Endothelial cell of umbilical vein (primary cell): ENCODE data around the gene TSPAN18. TPM values are rescaled to one million over a fixed set of nuclear protein-coding genes. Genes with fewer than 3 reads are reported as not detected.

Source experiments
- BruUV-seq: library from RNA; stranded (reverse); fragments of 400-500 nt; replicated peaks from 2 replicates; lab custom pipeline; 2021; lab: Mats Ljungman, UMichigan
- CTCF ChIA-PET: fragments of 300-600, 350-600 bp; sonication (Branson Sonifier 250); formaldehyde crosslinking; loops from one replicate; lab custom pipeline; 2021; ENCODE audit warnings: antibody characterized with exemption, inconsistent platforms; lab: Charles Lee
- POLR2A ChIA-PET: fragments of 300-600, 350-600 bp; sonication (Branson Sonifier 250); formaldehyde crosslinking; loops from one replicate; lab custom pipeline; 2021; ENCODE audit warnings: antibody characterized with exemption, inconsistent platforms; lab: Charles Lee
- DNase-seq: peaks from one replicate; pipeline ENCODE4 v3.0.0-alpha.2; 2011; ENCODE audit warnings: low read depth, low spot score
- FAIRE-seq: peaks from 2 replicates; lab custom pipeline; 2011; peaks lifted over from hg19 to GRCh38; lab: Jason Lieb, UNC
- H2AFZ ChIP-seq: 2 replicates; pipeline ENCODE4 v1.6.0; 2012; ENCODE audit warnings: low read depth, low read length, control low read depth, inconsistent platforms
- H3K27ac ChIP-seq: 2 replicates; pipeline ENCODE4 v1.5.1; 2011; ENCODE audit warnings: low read depth, mild to moderate bottlenecking, control low read depth, low read length, moderate library complexity; ENCODE audit not compliant: insufficient read depth
- H3K27me3 ChIP-seq, 2 experiments: 2 replicates each; pipeline versions ENCODE4 v1.6.0 to v1.6.1; 2011; ENCODE audit warnings: low read length in 2 of 2, mixed read lengths in 1 of 2; ENCODE audit not compliant: control insufficient read depth in 2 of 2, insufficient read depth in 2 of 2
- H3K36me3 ChIP-seq, 2 experiments: 2 replicates in 1 of 2; 3 replicates in 1 of 2; pipeline ENCODE4 v1.5.1; 2011; ENCODE audit warnings: low read length in 2 of 2, mild to moderate bottlenecking in 1 of 2, moderate library complexity in 1 of 2; ENCODE audit not compliant: control insufficient read depth in 2 of 2, insufficient read depth in 2 of 2; ENCODE audit errors: extremely low read depth in 1 of 2
- H3K4me1 ChIP-seq: 3 replicates; pipeline ENCODE4 v1.5.1; 2011; ENCODE audit warnings: mild to moderate bottlenecking, low read length; ENCODE audit not compliant: control insufficient read depth, insufficient read depth; ENCODE audit errors: extremely low read depth
- H3K4me2 ChIP-seq: 2 replicates; pipeline ENCODE4 v1.6.1; 2011; ENCODE audit warnings: low read length, control low read depth, mixed read lengths; ENCODE audit not compliant: insufficient read depth
- H3K4me3 ChIP-seq, 3 experiments: fragments of 200-600 bp in 1 of 3; sonication (generic), shearing (Covaris generic) in 1 of 3; replicated peaks in 1 of 3; 2 replicates each; pipeline ENCODE4 v1.5.1; 2011 to 2016; ENCODE audit warnings: control low read depth in 3 of 3, low read length in 3 of 3, mild to moderate bottlenecking in 2 of 3, inconsistent platforms in 1 of 3, low read depth in 1 of 3, moderate library complexity in 1 of 3; ENCODE audit not compliant: insufficient read depth in 1 of 3
- H3K79me2 ChIP-seq: 2 replicates; pipeline ENCODE4 v1.6.0; 2012; ENCODE audit warnings: low read length, inconsistent platforms; ENCODE audit not compliant: control insufficient read depth, insufficient read depth
- H3K9ac ChIP-seq: replicated peaks from 2 replicates; pipeline ENCODE3; 2011; ENCODE audit warnings: low read length, control low read depth; ENCODE audit not compliant: insufficient read depth; ENCODE audit errors: extremely low read depth
- H3K9me1 ChIP-seq: replicated peaks from 3 replicates; pipeline ENCODE4 v1.6.0; 2011; ENCODE audit warnings: mild to moderate bottlenecking, low read length; ENCODE audit not compliant: control insufficient read depth, insufficient read depth; ENCODE audit errors: extremely low read depth
- H3K9me3 ChIP-seq: replicated peaks from 2 replicates; pipeline ENCODE4 v1.5.1; 2012; ENCODE audit warnings: low read length, inconsistent platforms; ENCODE audit not compliant: control insufficient read depth, insufficient read depth
- H4K20me1 ChIP-seq: replicated peaks from 2 replicates; pipeline ENCODE3; 2011; ENCODE audit warnings: mild to moderate bottlenecking, low read length; ENCODE audit not compliant: control insufficient read depth, insufficient read depth; ENCODE audit errors: extremely low read depth
- EZH2 ChIP-seq: IDR thresholded peaks from 2 replicates; pipeline ENCODE4 v1.6.1; 2012; ENCODE audit warnings: borderline replicate concordance, low read depth, mild to moderate bottlenecking, moderate library complexity, low read length, inconsistent platforms; ENCODE audit not compliant: severe bottlenecking
- FOS ChIP-seq: IDR thresholded peaks from 2 replicates; pipeline ENCODE4 v1.6.1; 2011; ENCODE audit warnings: mild to moderate bottlenecking, low read length, moderate library complexity, borderline replicate concordance; ENCODE audit not compliant: insufficient read depth
- GATA2 ChIP-seq: IDR thresholded peaks from 2 replicates; pipeline ENCODE4 v1.7.0; 2011; ENCODE audit warnings: low read depth, mild to moderate bottlenecking, moderate library complexity, mixed read lengths, low read length; ENCODE audit not compliant: insufficient read length, insufficient read depth
- JUN ChIP-seq: IDR thresholded peaks from 2 replicates; pipeline ENCODE4 v1.6.1; 2011; ENCODE audit warnings: borderline replicate concordance, low read depth; ENCODE audit not compliant: insufficient read length, insufficient read depth
- MYC ChIP-seq: IDR thresholded peaks from one replicate; pipeline ENCODE4 v1.6.1; 2011; ENCODE audit warnings: mild to moderate bottlenecking, low read depth, low read length
- POLR2A ChIP-seq: IDR thresholded peaks from 2 replicates; pipeline ENCODE4 v1.6.1; 2012; ENCODE audit warnings: low read depth, mild to moderate bottlenecking, control low read depth, low read length
- POLR2AphosphoS5 ChIP-seq: IDR thresholded peaks from 2 replicates; pipeline ENCODE4 v1.6.1; 2012; ENCODE audit warnings: low read depth, mild to moderate bottlenecking, control low read depth, low read length, moderate library complexity; ENCODE audit not compliant: insufficient read depth
- dilution Hi-C: fragments of 300-500 bp; cut with MboI; formaldehyde crosslinking; loops from one replicate; pipeline ENCODE4 v1.15.0; 2019; ENCODE audit warnings: low sequenced_read_pairs; ENCODE audit not compliant: extremely low pct_ligation_motif_present
- intact Hi-C: fragments of 100-400 bp; cut with micrococcal nuclease; formaldehyde crosslinking; loops from one replicate; pipeline ENCODE4 v1.10.0; 2022
- polyA plus RNA-seq, 4 experiments: library from polyadenylated mRNA; depleted of rRNA in 3 of 4; stranded (reverse) in 3 of 4; unstranded in 1 of 4; fragments of >200 nt; gene quantifications; 2 replicates each; pipeline versions ENCODE4 v1.2.1 to v1.2.3, GENCODE V29; 2011 to 2012; ENCODE audit warnings: missing spikeins in 1 of 4
- total RNA-seq: library from RNA; stranded (reverse); gene quantifications from 2 replicates; pipeline ENCODE4 v1.2.3, GENCODE V29; 2021
- TF ChIP-seq, protein P1 (sequence below): IDR thresholded peaks from 2 replicates; pipeline ENCODE4 v1.6.1; 2011; ENCODE audit not compliant: insufficient read depth, insufficient read length
- TF ChIP-seq, protein P2 (sequence below), 2 donors: IDR thresholded peaks; 1 replicate in 1 of 2; 2 replicates in 1 of 2; pipeline ENCODE4 v1.5.1; 2011; ENCODE audit warnings: low read length in 2 of 2, mild to moderate bottlenecking in 2 of 2, moderate library complexity in 2 of 2, control low read depth in 1 of 2, inconsistent platforms in 1 of 2, low read depth in 1 of 2; ENCODE audit not compliant: insufficient read depth in 1 of 2; ENCODE audit errors: extremely low read depth in 1 of 2

The TSPAN18 gene
- total and polyA plus RNA-seq, 2 donors (not counting 3 experiments of a cell fraction or from before 2014, with no cell fraction given) = 32.2 to 118 TPM

DNA sequence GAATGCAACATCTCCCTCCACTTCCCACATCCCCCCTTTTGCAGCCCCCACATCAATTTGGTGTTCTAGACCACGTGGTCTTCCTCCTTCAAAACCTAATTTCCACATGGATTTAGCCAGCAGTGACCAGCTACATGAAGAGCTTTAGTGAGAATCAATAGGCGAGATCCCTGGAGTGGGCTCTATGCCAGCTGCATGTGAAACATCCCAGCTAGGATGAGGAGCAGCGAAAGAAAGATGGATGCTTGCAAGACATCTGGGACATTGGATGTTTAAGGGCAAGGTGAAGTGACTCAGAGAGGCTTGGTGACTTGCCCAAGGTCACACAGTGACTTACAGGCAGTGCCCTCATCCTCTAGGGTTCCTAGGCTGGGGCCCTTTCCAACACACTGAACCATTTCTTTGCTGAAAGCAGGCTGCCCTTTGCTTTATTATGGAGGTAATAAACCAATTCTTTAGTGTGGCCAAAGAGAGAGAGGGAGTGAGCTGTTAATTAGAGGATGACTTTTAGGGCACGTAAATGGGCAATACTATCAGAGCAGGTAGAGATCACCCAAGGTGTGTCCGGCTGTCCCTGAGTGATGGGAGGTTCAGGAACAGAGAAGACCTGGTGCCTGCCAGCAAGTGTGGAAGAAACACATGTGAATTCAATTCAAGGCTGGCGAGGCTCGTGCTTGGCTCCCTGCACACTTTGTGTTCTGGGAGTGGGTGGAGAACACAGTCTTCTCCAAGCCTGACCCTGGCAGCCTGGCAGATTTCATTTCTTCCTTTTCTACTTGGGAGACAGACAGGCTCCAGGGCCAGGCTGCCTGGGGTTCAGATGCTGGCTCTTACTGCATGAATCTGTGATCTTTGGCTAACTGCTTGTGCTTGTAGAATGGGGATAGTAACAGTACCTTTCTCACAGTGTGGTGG lies 24.0 kb downstream of the TSPAN18 start:
- H3K36me3 ChIP-seq = no peaks in the 10 kb centered on the region
- peaks cover 7% of the 10 kb centered on the region for H3K4me1 ChIP-seq
- no peaks in the 10 kb centered on the region for H3K79me2 ChIP-seq
- H3K9me3 ChIP-seq = no peaks in the 10 kb centered on the region
- no peaks in the 10 kb centered on the region for H3K27me3 ChIP-seq
- H3K4me3 ChIP-seq = no peak overlapping the region
- H3K27ac ChIP-seq = no peak overlapping the region
- no peak overlapping the region for H2AFZ ChIP-seq
- peaks cover 2% of the 10 kb centered on the region for H4K20me1 ChIP-seq
- ChIA-PET CTCF (interaction anchor here (0.9 to 1.1 kb wide), 2 partner anchors 10 kb away, joined by 3 read pairs; no protein-coding TSS in a partner anchor), POLR2A (no interaction called here)
- intact Hi-C loops (no loop called here), dilution Hi-C loops (no loop called here)
- H3K9ac ChIP-seq = no peak overlapping the region
- DNase-seq (no peak), FAIRE-seq (no peak)
- no peak overlapping the region for H3K4me2 ChIP-seq
- no peaks in the 10 kb centered on the region for H3K9me1 ChIP-seq
- BruUV-seq = no TSS peak
- TF ChIP-seq EZH2 = no peak
- TF ChIP-seq POLR2AphosphoS5 = no peak
- TF ChIP-seq GATA2 = no peak
- TF ChIP-seq, protein P1, sequence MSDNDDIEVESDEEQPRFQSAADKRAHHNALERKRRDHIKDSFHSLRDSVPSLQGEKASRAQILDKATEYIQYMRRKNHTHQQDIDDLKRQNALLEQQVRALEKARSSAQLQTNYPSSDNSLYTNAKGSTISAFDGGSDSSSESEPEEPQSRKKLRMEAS = no peak
- TF ChIP-seq JUN = no peak
- TF ChIP-seq, protein P2, sequence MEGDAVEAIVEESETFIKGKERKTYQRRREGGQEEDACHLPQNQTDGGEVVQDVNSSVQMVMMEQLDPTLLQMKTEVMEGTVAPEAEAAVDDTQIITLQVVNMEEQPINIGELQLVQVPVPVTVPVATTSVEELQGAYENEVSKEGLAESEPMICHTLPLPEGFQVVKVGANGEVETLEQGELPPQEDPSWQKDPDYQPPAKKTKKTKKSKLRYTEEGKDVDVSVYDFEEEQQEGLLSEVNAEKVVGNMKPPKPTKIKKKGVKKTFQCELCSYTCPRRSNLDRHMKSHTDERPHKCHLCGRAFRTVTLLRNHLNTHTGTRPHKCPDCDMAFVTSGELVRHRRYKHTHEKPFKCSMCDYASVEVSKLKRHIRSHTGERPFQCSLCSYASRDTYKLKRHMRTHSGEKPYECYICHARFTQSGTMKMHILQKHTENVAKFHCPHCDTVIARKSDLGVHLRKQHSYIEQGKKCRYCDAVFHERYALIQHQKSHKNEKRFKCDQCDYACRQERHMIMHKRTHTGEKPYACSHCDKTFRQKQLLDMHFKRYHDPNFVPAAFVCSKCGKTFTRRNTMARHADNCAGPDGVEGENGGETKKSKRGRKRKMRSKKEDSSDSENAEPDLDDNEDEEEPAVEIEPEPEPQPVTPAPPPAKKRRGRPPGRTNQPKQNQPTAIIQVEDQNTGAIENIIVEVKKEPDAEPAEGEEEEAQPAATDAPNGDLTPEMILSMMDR (IDR thresholded peaks at IDR 0.05; ENCODE audit: extremely low read depth in 1 of 2, insufficient read depth in 1 of 2, low read depth in 1 of 2, low read length in 2 of 2) = no peak
- no peak for TF ChIP-seq FOS
- no peak for TF ChIP-seq POLR2A
- no peak for TF ChIP-seq MYC
